Mesothelial cell of epicardium (in vitro differentiated cells): Measurements from ENCODE around the gene COL5A1. TPM values are rescaled to one million over a fixed set of nuclear protein-coding genes. Genes with fewer than 3 reads are reported as not detected.

Experiments used
- DNase-seq, 2 experiments: peaks; one replicate each; pipeline ENCODE4 v3.0.0; 2021; ENCODE audit warnings: low spot score in 2 of 2; ENCODE audit not compliant: unreplicated experiment in 2 of 2
- H3K27ac Mint-ChIP-seq: 2 replicates; pipeline ENCODE4 v1.8.0; 2021; ENCODE audit warnings: mixed read lengths
- H3K27me3 Mint-ChIP-seq: 2 replicates; pipeline ENCODE4 v1.8.0; 2021; ENCODE audit warnings: low read depth, mixed read lengths
- H3K36me3 Mint-ChIP-seq: 2 replicates; pipeline ENCODE4 v1.8.0; 2021; ENCODE audit warnings: mixed read lengths
- H3K4me1 Mint-ChIP-seq: 2 replicates; pipeline ENCODE4 v1.8.0; 2021; ENCODE audit warnings: mixed read lengths
- H3K4me3 Mint-ChIP-seq: 2 replicates; pipeline ENCODE4 v1.8.0; 2021; ENCODE audit warnings: mild to moderate bottlenecking, moderate library complexity, mixed read lengths
- H3K9me3 Mint-ChIP-seq: 2 replicates; pipeline ENCODE4 v1.8.0; 2021; ENCODE audit warnings: mixed read lengths
- CTCF ChIP-seq: fragments of 200-600 bp; sonication (generic); IDR thresholded peaks from one replicate; pipeline ENCODE4 v1.5.0; 2021; ENCODE audit warnings: antibody characterized with exemption; ENCODE audit not compliant: unreplicated experiment
- total RNA-seq: library from RNA; stranded (reverse); gene quantifications from 3 replicates; pipeline ENCODE4 v1.2.1, GENCODE V29; 2021

COL5A1 gene
- total RNA-seq, 1 donor from 2014 or later, result 605 TPM

GRCh38 chr9:134725605-134725940 lies 84.0 kb downstream of the COL5A1 start:
- H3K4me3 Mint-ChIP-seq, result no peak overlapping the region
- DNase-seq, result no peak
- no peak overlapping the region for H3K27ac Mint-ChIP-seq
- peaks cover 10% of the 10 kb centered on the region for H3K36me3 Mint-ChIP-seq
- H3K4me1 Mint-ChIP-seq, result peaks cover 4% of the 10 kb centered on the region
- H3K9me3 Mint-ChIP-seq, result no peaks in the 10 kb centered on the region
- TF ChIP-seq CTCF, result no peak
- H3K27me3 Mint-ChIP-seq, result no peaks in the 10 kb centered on the region

GRCh38 chr9:134726026-134726721 lies 84.6 kb downstream of the COL5A1 start:
- Mint-ChIP-seq H3K4me3 (no peak overlapping the region), H3K9me3 (no peaks in the 10 kb centered on the region), H3K27me3 (no peaks in the 10 kb centered on the region), H3K36me3 (peaks cover 12% of the 10 kb centered on the region), H3K27ac (no peak overlapping the region), H3K4me1 (peaks cover 4% of the 10 kb centered on the region)
- DNase-seq, result no peak
- TF ChIP-seq CTCF, result no peak

- no peak overlapping the region for H3K27ac Mint-ChIP-seq
- H3K4me3 Mint-ChIP-seq, result no peak overlapping the region
- DNase-seq, result no peak
- peaks cover 13% of the 10 kb centered on the region for H3K36me3 Mint-ChIP-seq
- H3K9me3 Mint-ChIP-seq, result no peaks in the 10 kb centered on the region
- no peak for TF ChIP-seq CTCF
- peaks cover 4% of the 10 kb centered on the region for H3K4me1 Mint-ChIP-seq
- no peaks in the 10 kb centered on the region for H3K27me3 Mint-ChIP-seq
Measured at GRCh38 chr9:134726722-134727034, 85.1 kb downstream of the COL5A1 start.

GRCh38 chr9:134728021-134728795 lies 86.6 kb downstream of the COL5A1 start:
- H3K27me3 Mint-ChIP-seq, result no peaks in the 10 kb centered on the region
- no peak for DNase-seq
- H3K27ac Mint-ChIP-seq, result no peak overlapping the region
- H3K4me1 Mint-ChIP-seq, result no peaks in the 10 kb centered on the region
- no peak for TF ChIP-seq CTCF
- H3K4me3 Mint-ChIP-seq, result no peak overlapping the region
- H3K36me3 Mint-ChIP-seq, result peaks cover 20% of the 10 kb centered on the region
- no peaks in the 10 kb centered on the region for H3K9me3 Mint-ChIP-seq

GRCh38 chr9:134728801-134729495 lies 87.3 kb downstream of the COL5A1 start:
- TF ChIP-seq CTCF, result no peak
- Mint-ChIP-seq H3K4me3 (no peak overlapping the region), H3K36me3 (peaks cover 20% of the 10 kb centered on the region), H3K9me3 (no peaks in the 10 kb centered on the region), H3K27ac (no peak overlapping the region), H3K4me1 (peaks cover 3% of the 10 kb centered on the region), H3K27me3 (no peaks in the 10 kb centered on the region)
- DNase-seq, result no peak
